WTC11 (cell line): ENCODE data around the gene BGN.

Source experiments
- ATF2 ChIP-seq: sonication (generic); formaldehyde crosslinking; IDR thresholded peaks from 2 replicates; pipeline ENCODE4 v1.8.1; 2022; ENCODE audit warnings: low read depth, missing genetic modification reagents, borderline replicate concordance
- ATF3 ChIP-seq: sonication (generic); formaldehyde crosslinking; conservative IDR thresholded peaks from 2 replicates; pipeline ENCODE4 v1.8.1; 2022; ENCODE audit warnings: mild to moderate bottlenecking, missing genetic modification reagents
- CTCF ChIP-seq: fragments of 200-600 bp; IDR thresholded peaks from 2 replicates; pipeline ENCODE4 v1.8.0; 2022; ENCODE audit warnings: antibody characterized with exemption
- MXD4 ChIP-seq: fragments of 250-450 bp; sonication (Bioruptor Pico); IDR thresholded peaks from 2 replicates; pipeline ENCODE4 v1.8.0; 2021; ENCODE audit warnings: mild to moderate bottlenecking, moderate library complexity, borderline replicate concordance
- SOX15 ChIP-seq: fragments of 250-450 bp; sonication (Bioruptor Pico); IDR thresholded peaks from 2 replicates; pipeline ENCODE4 v1.9.0; 2021; ENCODE audit warnings: mild to moderate bottlenecking
- TEAD1 ChIP-seq: sonication (generic); formaldehyde crosslinking; IDR thresholded peaks from 2 replicates; pipeline ENCODE4 v1.8.0; 2022; ENCODE audit warnings: mild to moderate bottlenecking, missing genetic modification reagents
- ZNF121 ChIP-seq: sonication (generic); formaldehyde crosslinking; IDR thresholded peaks from 2 replicates; pipeline ENCODE4 v1.8.0; 2023; ENCODE audit warnings: missing genetic modification reagents

DNA sequence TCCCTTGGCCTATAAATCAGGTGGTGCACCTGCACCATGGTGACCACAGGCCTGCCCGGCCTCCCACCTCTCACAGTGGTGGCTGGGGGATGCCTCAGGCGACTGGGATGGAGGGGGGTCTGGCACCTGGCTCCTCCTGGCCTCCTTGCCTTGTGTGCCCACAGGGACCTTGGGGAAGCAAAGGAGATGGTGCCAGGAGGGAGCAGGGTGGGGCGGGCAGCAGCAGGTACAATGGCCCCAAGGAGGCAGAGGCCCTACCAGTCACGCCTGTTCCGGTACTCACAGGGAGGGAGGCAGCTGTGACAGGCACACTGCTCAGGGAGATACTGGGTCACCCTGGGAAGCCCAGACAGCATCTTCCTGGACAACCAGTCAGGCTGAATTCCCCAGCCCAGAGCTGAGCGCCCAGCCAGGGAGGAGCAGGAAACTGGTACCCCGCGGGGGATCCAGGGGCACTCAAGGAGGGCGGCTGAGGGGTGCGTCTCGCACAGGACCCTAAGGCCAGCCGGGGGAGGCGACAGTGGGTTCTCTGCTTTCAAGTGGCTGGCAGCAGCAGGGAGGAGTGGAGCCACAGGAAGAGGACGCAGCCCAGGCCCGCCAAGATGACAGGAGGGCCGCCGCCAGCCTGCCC lies 47.7 kb upstream of the BGN start:
- no peak for TF ChIP-seq ATF2 (CRISPR knock-in tag)
- TF ChIP-seq SOX15 (CRISPR knock-in tag), result no peak
- TF ChIP-seq TEAD1 (CRISPR knock-in tag), result no peak
- TF ChIP-seq MXD4 (CRISPR knock-in tag), result no peak
- no peak for TF ChIP-seq ATF3 (CRISPR knock-in tag)
- TF ChIP-seq ZNF121 (CRISPR knock-in tag), result no peak
- no peak for TF ChIP-seq CTCF
